ENCODE data around the gene TFR2.
"Not testable (repeated sequence)": the region's sequence is repeated elsewhere in the genome, so short reads cannot be mapped to it uniquely, and the experiment has no call there.

TFR2 gene

GRCh38 chr7:100678291-100678984 lies 37.1 kb upstream of the TFR2 start:
- no peak for FAIRE-seq
- no peak for DNase-seq (ENCODE audit: insufficient read length, low spot score)

DNA sequence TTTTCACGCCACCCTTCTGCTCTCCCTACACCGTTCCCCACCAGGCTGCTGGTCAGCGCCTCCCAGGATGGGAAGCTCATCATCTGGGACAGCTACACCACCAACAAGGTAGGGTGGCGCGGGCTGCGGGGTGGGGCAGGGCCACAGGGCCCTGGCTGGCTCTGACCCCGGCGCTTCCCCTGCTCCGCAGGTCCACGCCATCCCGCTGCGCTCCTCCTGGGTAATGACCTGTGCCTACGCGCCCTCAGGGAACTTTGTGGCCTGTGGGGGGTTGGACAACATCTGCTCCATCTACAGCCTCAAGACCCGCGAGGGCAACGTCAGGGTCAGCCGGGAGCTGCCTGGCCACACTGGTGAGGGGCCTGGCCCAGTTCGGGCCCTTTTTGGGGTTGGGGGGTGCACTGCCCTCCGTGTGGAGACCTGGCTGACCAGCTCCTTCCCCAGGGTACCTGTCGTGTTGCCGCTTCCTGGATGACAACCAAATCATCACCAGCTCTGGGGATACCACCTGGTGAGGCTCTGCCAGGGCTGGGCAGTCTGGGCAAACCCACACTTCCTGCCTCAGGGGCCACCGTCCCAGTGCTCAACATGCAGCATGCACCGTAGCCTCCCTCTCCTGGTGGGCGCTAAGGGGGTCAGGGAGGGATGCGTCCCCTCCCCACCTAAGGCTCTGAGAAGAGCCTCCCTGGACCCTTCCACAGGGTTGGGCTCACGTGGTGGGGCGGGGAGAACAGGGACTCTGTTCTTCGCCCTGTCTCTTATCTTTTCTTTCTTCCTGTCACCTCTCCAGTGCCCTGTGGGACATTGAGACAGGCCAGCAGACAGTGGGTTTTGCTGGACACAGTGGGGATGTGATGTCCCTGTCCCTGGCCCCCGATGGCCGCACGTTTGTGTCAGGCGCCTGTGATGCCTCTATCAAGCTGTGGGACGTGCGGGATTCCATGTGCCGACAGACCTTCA lies 36.2 kb upstream of the TFR2 start:
- FAIRE-seq (no peak), DNase-seq (ENCODE audit: insufficient read length, low spot score) (no peak)

DNA sequence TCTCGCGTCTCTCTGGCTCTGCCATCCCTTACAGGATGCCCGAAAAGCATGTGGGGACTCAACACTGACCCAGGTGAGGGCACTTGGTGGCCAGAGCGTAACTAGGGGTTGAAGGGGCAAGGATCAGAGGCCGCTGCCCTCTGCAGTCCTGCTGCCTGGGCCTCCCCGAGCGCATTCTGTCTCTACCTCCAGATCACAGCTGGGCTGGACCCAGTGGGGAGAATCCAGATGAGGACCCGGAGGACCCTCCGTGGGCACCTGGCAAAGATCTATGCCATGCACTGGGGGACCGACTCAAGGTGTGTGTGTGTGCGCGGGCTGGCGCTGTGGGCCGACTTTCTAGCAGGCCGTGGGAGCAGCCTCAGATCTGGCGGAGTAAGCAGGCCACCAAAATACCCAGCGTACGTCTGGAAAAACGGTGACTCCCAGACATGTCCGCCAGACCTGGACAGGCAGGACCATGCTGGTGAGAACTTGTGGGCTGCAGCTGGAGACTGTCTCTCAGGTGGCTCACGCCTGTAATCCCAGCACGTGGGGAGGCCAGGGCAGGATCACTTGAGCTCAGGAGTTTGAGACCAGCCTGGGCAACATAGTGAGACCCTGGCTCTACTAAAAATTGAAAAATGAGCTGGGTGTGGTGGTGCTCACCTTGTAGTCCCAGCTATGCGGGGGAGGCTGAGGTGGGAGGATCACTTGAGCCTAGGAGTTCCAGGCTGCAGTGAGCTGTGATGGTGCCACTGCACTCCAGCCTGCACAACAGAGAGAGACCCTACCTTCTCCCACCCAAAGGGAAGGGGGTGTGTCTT lies 35.4 kb upstream of the TFR2 start:
- DNase-seq (ENCODE audit: insufficient read length, low spot score) (no peak), FAIRE-seq (no peak)

GRCh38 chr7:100675581-100676350 lies 34.4 kb upstream of the TFR2 start:
- peak; percentile 39 for DNase-seq (ENCODE audit: insufficient read length, low spot score)
- FAIRE-seq, result no peak

DNA sequence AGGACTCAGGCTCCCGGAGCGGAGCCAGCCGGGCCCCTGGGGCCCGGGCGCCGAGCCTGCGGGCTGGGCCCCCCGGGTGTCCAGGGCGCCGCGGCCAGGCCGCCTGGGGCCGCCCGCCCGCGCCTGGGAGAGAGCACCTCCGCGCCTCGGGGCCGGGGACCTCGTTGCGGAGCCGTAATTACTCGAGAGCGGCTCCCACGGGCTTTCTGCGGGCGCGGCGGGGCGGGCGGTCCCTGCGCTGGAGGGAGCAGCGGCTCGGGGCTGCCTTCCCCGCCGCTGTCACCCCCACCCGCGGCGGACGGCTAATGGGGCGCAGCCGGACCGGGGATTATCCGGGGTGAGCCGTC lies 33.7 kb upstream of the TFR2 start:
- FAIRE-seq, result no peak
- no peak for DNase-seq (ENCODE audit: insufficient read length, low spot score)

DNA sequence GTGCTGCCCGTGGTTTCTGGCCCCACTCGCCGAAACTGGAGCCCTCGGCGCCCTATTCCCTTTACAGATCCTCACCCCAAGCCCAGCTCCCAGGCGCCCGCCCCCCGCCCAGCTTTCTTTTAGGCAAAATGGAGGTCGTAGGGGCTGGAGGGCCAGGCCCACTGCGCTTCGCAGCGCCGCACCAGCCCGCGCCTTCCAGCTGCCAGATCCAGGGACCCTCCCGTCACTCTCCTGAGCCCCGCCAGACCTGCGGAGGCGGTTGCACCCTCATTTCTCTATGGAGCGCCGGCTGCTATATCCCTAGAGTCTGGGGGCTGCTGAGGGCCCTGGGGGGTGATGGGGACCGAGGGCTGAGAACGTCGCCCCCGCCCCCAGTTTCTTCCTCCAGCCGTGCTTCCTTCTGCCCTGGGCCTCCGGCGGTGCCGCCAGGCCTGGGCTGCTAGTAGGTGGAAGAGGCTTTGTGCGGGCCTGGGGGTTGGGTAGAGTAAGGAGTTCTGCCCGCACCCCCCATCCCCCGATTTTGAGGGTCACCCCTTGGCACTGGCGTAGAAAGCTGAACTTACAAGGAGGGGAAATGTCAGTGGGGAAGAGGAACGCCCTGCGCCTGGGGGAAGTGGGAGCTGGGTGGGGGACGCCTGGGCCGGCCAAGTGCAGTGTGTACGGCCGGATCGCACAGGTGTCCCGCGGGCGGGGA lies 33.2 kb upstream of the TFR2 start:
- FAIRE-seq (no peak), DNase-seq (ENCODE audit: insufficient read length, low spot score) (no peak)

GRCh38 chr7:100673942-100674410 lies 32.6 kb upstream of the TFR2 start:
- DNase-seq (ENCODE audit: insufficient read length, low spot score) (no peak), FAIRE-seq (no peak)

- FAIRE-seq (peak; percentile 92), DNase-seq (ENCODE audit: insufficient read length, low spot score) (peak; percentile 88)
Observed at GRCh38 chr7:100673302-100673941, 32.1 kb upstream of the TFR2 start, which contains the start of gene GNB2. GNB2 (plus strand) TSS chr7:100673740; CDS start chr7:100676266, 2,526 bp downstream.

DNA sequence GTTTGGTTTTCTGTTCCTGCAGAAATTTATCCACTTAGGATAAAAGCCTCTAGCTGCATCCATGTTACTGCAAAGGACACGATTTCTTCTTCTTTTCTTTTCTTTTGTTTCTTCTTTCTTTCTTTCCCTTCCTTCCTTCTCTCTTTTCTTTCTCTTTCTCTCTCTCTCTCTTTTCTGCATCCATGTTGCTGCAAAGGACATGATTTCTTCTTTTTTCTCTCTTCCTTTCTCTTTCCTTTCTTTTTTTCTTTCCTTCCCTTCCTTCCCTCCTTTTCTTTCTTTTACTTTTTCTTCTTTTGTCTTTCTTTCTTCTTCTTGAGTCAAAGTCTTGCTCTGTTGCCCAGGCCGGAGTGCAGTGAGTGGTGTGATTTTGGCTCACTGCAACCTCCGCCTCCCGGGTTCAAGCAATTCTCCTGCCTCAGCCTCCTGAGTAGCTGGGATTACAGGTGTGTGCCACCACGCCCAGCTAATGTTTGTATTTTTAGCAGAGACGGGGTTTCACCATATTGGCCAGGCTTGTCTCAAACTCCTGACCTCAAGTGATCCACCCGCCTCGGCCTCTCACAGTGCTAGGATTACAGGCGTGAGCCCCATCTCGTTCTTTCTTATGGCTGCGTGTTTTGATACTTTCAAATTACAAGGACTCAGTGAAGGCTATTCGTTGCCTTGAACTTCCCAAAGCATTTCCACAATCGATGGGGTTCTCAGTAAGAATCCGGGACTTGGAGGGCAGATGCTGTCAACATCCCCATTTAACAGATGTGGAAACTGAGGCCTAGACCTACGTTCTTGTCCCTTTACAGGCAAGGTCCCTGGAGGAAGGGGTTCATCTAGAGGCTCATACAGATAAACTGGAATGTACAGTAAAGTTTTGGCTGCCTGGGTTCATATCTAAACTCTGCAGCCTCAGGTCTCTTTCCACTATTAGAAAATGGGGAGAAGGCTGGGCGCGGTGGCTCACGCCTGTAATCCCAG lies 30.3 kb upstream of the TFR2 start:
- DNase-seq (ENCODE audit: insufficient read length, low spot score) (no peak), FAIRE-seq (no peak)

- FAIRE-seq, result no peak
- no peak for DNase-seq (ENCODE audit: insufficient read length, low spot score)
Observed at GRCh38 chr7:100670074-100670473, 28.7 kb upstream of the TFR2 start.

GRCh38 chr7:100669106-100669505 lies 27.8 kb upstream of the TFR2 start:
- not testable (repeated sequence) for FAIRE-seq; DNase-seq (ENCODE audit: insufficient read length, low spot score)

GRCh38 chr7:100668069-100668449 lies 26.7 kb upstream of the TFR2 start:
- FAIRE-seq, result no peak

GRCh38 chr7:100667331-100668068 lies 26.1 kb upstream of the TFR2 start:
- no peak for DNase-seq (ENCODE audit: insufficient read length, low spot score)
- no peak for FAIRE-seq

More at GRCh38 chr7:100668069-100668449, 26.7 kb upstream of the TFR2 start:
- no peak for DNase-seq (ENCODE audit: insufficient read length, low spot score)

GRCh38 chr7:100665168-100665726 lies 23.9 kb upstream of the TFR2 start:
- no peak for DNase-seq (ENCODE audit: insufficient read length, low spot score)
- no peak for FAIRE-seq

GRCh38 chr7:100662194-100662776 lies 20.9 kb upstream of the TFR2 start:
- DNase-seq (ENCODE audit: insufficient read length, low spot score); FAIRE-seq: not testable (repeated sequence)

DNA sequence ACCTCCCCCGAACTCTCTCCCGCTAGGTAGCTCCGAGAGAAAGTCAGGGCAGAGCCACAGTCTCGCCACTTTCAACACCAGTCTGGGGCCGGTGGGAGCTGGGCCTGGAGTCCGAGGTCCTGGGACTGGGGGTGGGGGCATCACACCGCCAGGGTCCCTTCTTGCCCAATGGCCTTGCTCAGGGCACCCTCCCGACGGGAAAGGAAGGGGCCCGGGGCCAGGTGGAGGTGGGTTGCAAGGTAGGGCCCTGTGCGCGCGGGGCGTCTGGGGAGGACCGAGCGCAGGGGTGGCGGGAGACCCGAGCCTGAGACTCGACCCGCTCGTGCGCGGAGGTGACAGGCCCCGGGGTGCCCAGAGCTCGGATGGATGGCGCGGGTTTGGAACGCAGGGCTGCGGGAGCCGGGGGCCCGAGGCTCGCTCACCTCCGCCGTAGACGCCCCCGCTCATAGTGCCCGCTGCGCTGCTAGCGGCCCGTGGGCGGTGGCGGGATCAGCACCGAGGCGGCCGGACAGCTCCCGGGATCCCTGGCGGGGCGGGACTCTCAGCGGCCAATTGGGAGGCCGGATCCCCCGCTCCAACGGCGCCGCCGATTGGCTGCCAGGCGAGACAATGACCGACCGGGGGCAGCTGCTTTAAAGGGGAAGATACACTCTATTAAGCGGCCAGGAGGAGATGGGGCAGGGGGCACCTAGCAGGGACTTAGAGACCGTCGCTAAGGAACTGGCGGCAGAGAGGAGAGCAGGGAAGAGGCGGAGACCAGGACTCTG lies 14.7 kb upstream of the TFR2 start, which contains the start of gene ACTL6B:
Gene ACTL6B (minus strand): TSS at position 541 of the 767 bp plus-strand sequence. CDS start 94 bp downstream, at position 447.
- FAIRE-seq, result no peak
- DNase-seq (ENCODE audit: insufficient read length, low spot score), result no peak

All from HTR-8/SVneo (cell line).